HUES48 (cell line): ENCODE data around the gene DNMBP.
"Not testable (repeated sequence)": the region's sequence is repeated elsewhere in the genome, so short reads cannot be mapped to it uniquely, and the experiment has no call there.

Experiments
- H3K27ac ChIP-seq: one replicate; pipeline ENCODE4 v1.7.0; 2013; ENCODE audit warnings: low read depth, low read length, inconsistent platforms
- H3K27me3 ChIP-seq: 2 replicates; pipeline ENCODE4 v1.6.1; 2013; ENCODE audit warnings: mild to moderate bottlenecking, low read length; ENCODE audit not compliant: control insufficient read depth, insufficient read depth
- H3K36me3 ChIP-seq: 2 replicates; pipeline ENCODE4 v1.6.1; 2013; ENCODE audit warnings: low read length; ENCODE audit not compliant: control insufficient read depth, insufficient read depth
- H3K4me1 ChIP-seq: 2 replicates; pipeline ENCODE4 v1.6.1; 2013; ENCODE audit warnings: mild to moderate bottlenecking, low read length; ENCODE audit not compliant: control insufficient read depth, insufficient read depth
- H3K4me3 ChIP-seq: 2 replicates; pipeline ENCODE4 v1.5.1; 2013; ENCODE audit warnings: mild to moderate bottlenecking, low read depth, low read length
- H3K9ac ChIP-seq: 2 replicates; pipeline ENCODE4 v1.6.1; 2013; ENCODE audit warnings: mild to moderate bottlenecking, low read depth, low read length, moderate library complexity
- H3K9me3 ChIP-seq: 2 replicates; pipeline ENCODE4 v1.6.1; 2013; ENCODE audit warnings: low read length; ENCODE audit not compliant: control insufficient read depth, insufficient read depth

DNMBP gene

GRCh38 chr10:99843310-99843709, 166.4 kb downstream of the DNMBP start:
- H3K9ac ChIP-seq, result no peak overlapping the region

DNA sequence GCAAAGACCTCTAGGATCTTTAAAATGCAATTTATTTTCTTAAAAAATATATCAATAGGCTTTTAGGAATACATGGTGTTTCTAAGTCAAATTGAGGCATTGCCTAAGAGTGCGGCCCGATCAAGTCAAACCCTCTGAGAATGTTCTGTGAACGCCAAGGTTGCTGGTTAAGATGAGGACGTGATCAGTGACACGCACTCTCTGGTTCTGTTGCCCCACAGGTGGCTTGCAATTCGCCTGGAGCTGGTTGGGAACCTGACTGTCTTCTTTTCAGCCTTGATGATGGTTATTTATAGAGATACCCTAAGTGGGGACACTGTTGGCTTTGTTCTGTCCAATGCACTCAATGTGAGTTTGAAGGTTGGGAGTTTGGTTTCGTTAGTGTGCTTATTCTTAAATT, 168.0 kb downstream of the DNMBP start:
- no peak overlapping the region for H3K9ac ChIP-seq
- H3K36me3 ChIP-seq, result no peaks in the 10 kb centered on the region

More at GRCh38 chr10:99843310-99843709, 166.4 kb downstream of the DNMBP start:
- Histone ChIP-seq H3K27ac (no peak overlapping the region), H3K36me3 (no peaks in the 10 kb centered on the region), H3K4me1 (peaks cover 19% of the 10 kb centered on the region), H3K9me3 (peaks cover 3% of the 10 kb centered on the region; the same call in 1 of the 2 replicates), H3K4me3 (no peak overlapping the region), H3K27me3 (no peaks in the 10 kb centered on the region)

GRCh38 chr10:99840859-99841258, 168.9 kb downstream of the DNMBP start:
- not testable (repeated sequence) for H3K36me3 ChIP-seq, H3K9me3 ChIP-seq, H3K4me3 ChIP-seq, H3K27me3 ChIP-seq, H3K4me1 ChIP-seq, H3K9ac ChIP-seq, H3K27ac ChIP-seq

More for the DNA sequence above, 168.0 kb downstream of the DNMBP start:
- peaks cover 12% of the 10 kb centered on the region; the same call in 1 of the 2 replicates for H3K4me1 ChIP-seq
- H3K27ac ChIP-seq, result no peak overlapping the region
- no peaks in the 10 kb centered on the region for H3K27me3 ChIP-seq
- no peak overlapping the region for H3K4me3 ChIP-seq
- H3K9me3 ChIP-seq, result peaks cover 3% of the 10 kb centered on the region; the same call in 1 of the 2 replicates

DNA sequence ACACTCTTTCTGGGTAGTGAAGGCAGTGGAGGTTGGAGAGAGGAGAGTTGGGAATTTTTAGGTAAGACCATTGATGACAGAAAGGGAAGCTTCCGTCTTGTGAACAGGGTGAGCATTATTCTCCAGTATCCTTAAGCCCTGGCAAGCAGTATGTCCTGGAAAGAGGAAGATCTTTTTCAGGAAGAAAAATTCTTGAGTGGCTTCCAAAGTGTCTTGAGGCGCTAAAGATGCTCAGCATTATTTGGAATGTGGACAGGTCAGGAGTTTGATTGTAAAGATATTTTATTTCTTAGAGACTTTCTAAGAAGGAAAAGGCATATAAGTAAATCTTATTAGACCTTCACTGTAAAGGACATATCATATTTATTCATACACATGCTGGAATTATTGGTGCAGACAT, 173.0 kb downstream of the DNMBP start:
- H3K27me3 ChIP-seq, result no peaks in the 10 kb centered on the region
- peaks cover 3% of the 10 kb centered on the region; the same call in 1 of the 2 replicates for H3K9me3 ChIP-seq
- no peaks in the 10 kb centered on the region for H3K36me3 ChIP-seq
- H3K27ac ChIP-seq, result no peak overlapping the region
- no peak overlapping the region for H3K4me3 ChIP-seq
- H3K9ac ChIP-seq, result no peak overlapping the region
- no peaks in the 10 kb centered on the region for H3K4me1 ChIP-seq

DNA sequence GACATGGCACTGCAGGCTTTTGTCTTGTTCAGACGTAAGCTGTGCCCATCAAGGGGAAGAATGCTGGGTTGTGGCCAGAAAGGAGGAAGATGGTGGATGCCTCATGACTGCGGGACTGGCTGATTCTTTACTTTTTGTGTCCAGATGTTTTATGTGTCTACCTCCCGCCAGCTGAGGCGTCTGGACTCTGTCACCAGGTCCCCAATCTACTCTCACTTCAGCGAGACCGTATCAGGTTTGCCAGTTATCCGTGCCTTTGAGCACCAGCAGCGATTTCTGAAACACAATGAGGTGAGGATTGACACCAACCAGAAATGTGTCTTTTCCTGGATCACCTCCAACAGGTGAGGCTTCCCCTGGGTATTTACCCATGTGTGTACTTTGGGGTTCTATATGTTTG, 173.8 kb downstream of the DNMBP start:
- H3K27me3 ChIP-seq, result no peaks in the 10 kb centered on the region
- H3K36me3 ChIP-seq, result no peaks in the 10 kb centered on the region
- peaks cover under 1% of the 10 kb centered on the region; the same call in 1 of the 2 replicates for H3K9me3 ChIP-seq
- no peak overlapping the region for H3K4me3 ChIP-seq
- H3K4me1 ChIP-seq, result no peaks in the 10 kb centered on the region
- H3K27ac ChIP-seq, result no peak overlapping the region
- H3K9ac ChIP-seq, result no peak overlapping the region

DNA sequence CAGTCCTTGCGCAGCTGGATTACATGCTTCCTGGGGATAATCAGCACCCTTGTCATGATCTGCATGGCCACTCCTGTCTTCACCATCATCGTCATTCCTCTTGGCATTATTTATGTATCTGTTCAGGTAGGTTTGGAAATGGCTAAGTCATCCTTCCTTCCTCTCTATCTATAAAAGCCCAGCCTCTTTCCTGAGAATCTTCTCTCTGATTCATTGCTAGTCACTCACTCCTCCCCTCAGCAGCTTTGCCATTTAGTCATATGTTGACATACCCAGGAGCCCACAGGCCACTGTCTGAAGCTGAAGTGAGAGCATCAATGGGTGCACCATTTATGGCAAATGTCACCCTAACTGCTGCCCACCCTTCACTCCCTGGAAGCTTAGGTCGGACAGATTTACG, 175.3 kb downstream of the DNMBP start:
- Histone ChIP-seq H3K27me3 (no peaks in the 10 kb centered on the region), H3K4me1 (no peaks in the 10 kb centered on the region), H3K27ac (no peak overlapping the region), H3K36me3 (no peaks in the 10 kb centered on the region), H3K9ac (no peak overlapping the region), H3K4me3 (no peak overlapping the region), H3K9me3 (no peaks in the 10 kb centered on the region)

DNA sequence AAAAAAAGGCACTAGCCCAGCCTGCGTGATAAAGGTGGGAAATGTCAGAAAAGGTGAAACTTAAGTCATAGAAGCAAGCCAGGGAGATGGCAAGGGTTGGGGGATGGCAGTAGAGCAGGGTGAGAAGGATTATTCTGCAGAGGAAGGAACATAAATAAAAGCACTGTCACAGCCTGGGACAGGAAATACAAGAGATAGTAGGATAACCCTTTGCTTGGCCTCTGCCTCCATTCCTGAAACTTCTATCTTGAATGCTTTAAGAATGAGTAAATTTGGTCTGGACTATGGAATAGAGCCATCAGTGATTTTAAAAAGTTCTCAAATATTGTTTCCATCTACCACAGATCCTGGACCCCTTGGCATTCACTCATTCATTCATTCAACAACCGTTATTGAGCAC, 177.3 kb downstream of the DNMBP start:
- Histone ChIP-seq H3K27ac (no peak overlapping the region), H3K4me1 (no peaks in the 10 kb centered on the region), H3K9me3 (no peaks in the 10 kb centered on the region), H3K9ac (no peak overlapping the region), H3K27me3 (no peaks in the 10 kb centered on the region), H3K4me3 (no peak overlapping the region), H3K36me3 (no peaks in the 10 kb centered on the region)

- H3K27me3 ChIP-seq, result no peaks in the 10 kb centered on the region
- no peak overlapping the region for H3K9ac ChIP-seq
- H3K27ac ChIP-seq, result no peak overlapping the region
- H3K4me3 ChIP-seq, result no peak overlapping the region
- no peaks in the 10 kb centered on the region for H3K36me3 ChIP-seq
- no peaks in the 10 kb centered on the region for H3K4me1 ChIP-seq
- H3K9me3 ChIP-seq, result no peaks in the 10 kb centered on the region
Observed at GRCh38 chr10:99828464-99828863, 181.3 kb downstream of the DNMBP start.

- Histone ChIP-seq H3K9me3 (no peaks in the 10 kb centered on the region), H3K4me1 (no peaks in the 10 kb centered on the region), H3K4me3 (no peak overlapping the region), H3K27me3 (no peaks in the 10 kb centered on the region), H3K9ac (no peak overlapping the region), H3K36me3 (no peaks in the 10 kb centered on the region), H3K27ac (no peak overlapping the region)
Observed at GRCh38 chr10:99827936-99828335, 181.8 kb downstream of the DNMBP start.
